GM12878 (cell line): ENCODE measurements around the gene WWOX. TPM values are rescaled to one million over a fixed set of nuclear protein-coding genes. Genes with fewer than 3 reads are reported as not detected.

Experiments
- ATAC-seq: fragments of 200-7000 bp; cut with Tn5 transposase; 3 replicates; pipeline ENCODE4 v1.9.1; 2020; ENCODE audit warnings: mild to moderate bottlenecking, moderate library complexity
- BruUV-seq: library from RNA; stranded (reverse); fragments of 400-500 nt; replicated peaks from 2 replicates; lab custom pipeline; 2021; lab: Mats Ljungman, UMichigan
- CTCF ChIA-PET: fragments of 300-600 bp; sonication (Branson Sonifier 250); formaldehyde crosslinking; extraction: SDS; loops from one replicate; lab custom pipeline; 2021; ENCODE audit warnings: inconsistent platforms; lab: Yijun Ruan, JAX
- POLR2A ChIA-PET: fragments of 350-600 bp; formaldehyde crosslinking; extraction: SDS; loops from one replicate; lab custom pipeline; 2021; ENCODE audit warnings: inconsistent platforms; lab: Charles Lee
- RAD21 ChIA-PET: fragments of 300-600 bp; sonication (Branson Sonifier 250); formaldehyde crosslinking; loops from one replicate; lab custom pipeline; 2023; ENCODE audit warnings: antibody characterized with exemption; ENCODE audit not compliant: unreplicated experiment; lab: Charles Lee
- SMC1A ChIA-PET: fragments of 300-600 bp; sonication (Branson Sonifier 250); formaldehyde crosslinking; loops from one replicate; lab custom pipeline; 2023; ENCODE audit not compliant: unreplicated experiment, uncharacterized antibody; lab: Charles Lee
- DNase-seq: peaks from one replicate; pipeline ENCODE4 v3.0.0-alpha.2; 2011; ENCODE audit warnings: low read depth, low spot score
- FAIRE-seq: peaks from 3 replicates; lab custom pipeline; 2011; peaks lifted over from hg19 to GRCh38; lab: Jason Lieb, UNC
- H2AFZ ChIP-seq: 2 replicates; pipeline ENCODE4 v1.6.0; 2011; ENCODE audit warnings: low read depth, low read length, control low read depth; ENCODE audit not compliant: control insufficient read depth
- H3K27ac ChIP-seq: 2 replicates; pipeline ENCODE4 v1.5.1; 2011; ENCODE audit warnings: control low read depth; ENCODE audit not compliant: control insufficient read depth, insufficient read depth
- H3K27me3 ChIP-seq, 2 experiments: replicated peaks in 1 of 2; 2 replicates each; pipeline versions ENCODE4 v1.6.0 to v1.6.1; 2011; ENCODE audit warnings: low read length in 1 of 2; ENCODE audit not compliant: control insufficient read depth in 2 of 2, insufficient read depth in 2 of 2
- H3K36me3 ChIP-seq, 2 experiments: 2 replicates each; pipeline ENCODE4 v1.5.1; 2011; ENCODE audit warnings: low read length in 1 of 2; ENCODE audit not compliant: control insufficient read depth in 2 of 2, insufficient read depth in 2 of 2
- H3K4me1 ChIP-seq: 2 replicates; pipeline ENCODE4 v1.6.1; 2011; ENCODE audit warnings: mild to moderate bottlenecking, low read length, moderate library complexity, mixed read lengths; ENCODE audit not compliant: control insufficient read depth, insufficient read depth
- H3K4me2 ChIP-seq: 2 replicates; pipeline ENCODE4 v1.6.0; 2011; ENCODE audit warnings: control low read depth; ENCODE audit not compliant: control insufficient read depth, insufficient read depth
- H3K4me3 ChIP-seq: fragments of 200-600 bp; sonication (generic); 2 replicates; pipeline ENCODE4 v1.5.1; 2016
- H3K79me2 ChIP-seq: 2 replicates; pipeline ENCODE4 v1.6.0; 2011; ENCODE audit warnings: low read length; ENCODE audit not compliant: control insufficient read depth, insufficient read depth
- H3K9ac ChIP-seq: 2 replicates; pipeline ENCODE4 v1.8.0; 2011; ENCODE audit warnings: low read length, control low read depth, mixed read lengths; ENCODE audit not compliant: control insufficient read depth, insufficient read depth
- H3K9me3 ChIP-seq: replicated peaks from 3 replicates; pipeline ENCODE4 v1.5.1; 2011; ENCODE audit warnings: mild to moderate bottlenecking, low read length; ENCODE audit not compliant: control insufficient read depth, insufficient read depth
- H4K20me1 ChIP-seq: 2 replicates; pipeline ENCODE4 v1.6.0; 2011; ENCODE audit not compliant: control insufficient read depth, insufficient read depth
- BACH1 ChIP-seq: fragments of 450-650 bp; IDR thresholded peaks from 2 replicates; pipeline ENCODE4 v1.6.1; 2017; ENCODE audit warnings: mild to moderate bottlenecking, borderline replicate concordance
- BHLHE40 ChIP-seq, 2 experiments: fragments of 450-650 bp in 1 of 2; IDR thresholded peaks; 2 replicates each; pipeline ENCODE4 v1.6.1; 2011 to 2017; ENCODE audit warnings: low read depth in 2 of 2, borderline replicate concordance in 1 of 2, improper control_type of control experiment in 1 of 2, low read length in 1 of 2, mild to moderate bottlenecking in 1 of 2
- CREM ChIP-seq: IDR thresholded peaks from 2 replicates; pipeline ENCODE4 v1.6.1; 2014; ENCODE audit warnings: antibody characterized with exemption, low read depth
- ETV6 ChIP-seq, 2 experiments: fragments of 450-650 bp in 1 of 2; IDR thresholded peaks in 1 of 2; conservative IDR thresholded peaks in 1 of 2; 2 replicates each; pipeline ENCODE4 v1.6.1; 2014; ENCODE audit warnings: antibody characterized with exemption in 1 of 2, borderline replicate concordance in 1 of 2, low read depth in 1 of 2, mild to moderate bottlenecking in 1 of 2, moderate library complexity in 1 of 2
- EZH2 ChIP-seq: IDR thresholded peaks from 2 replicates; pipeline ENCODE4 v1.6.1; 2012; ENCODE audit warnings: low read depth, mild to moderate bottlenecking, control low read depth, inconsistent platforms, low read length, borderline replicate concordance; ENCODE audit not compliant: control insufficient read depth
- KDM1A ChIP-seq: fragments of 200-600 bp; sonication (generic); IDR thresholded peaks from 2 replicates; pipeline ENCODE4 v1.6.1; 2016; ENCODE audit warnings: borderline replicate concordance
- NRF1 ChIP-seq: conservative IDR thresholded peaks from 2 replicates; pipeline ENCODE4 v1.6.1; 2011; ENCODE audit warnings: mild to moderate bottlenecking, low read depth, low read length, improper control_type of control experiment
- RBBP5 ChIP-seq: fragments of 200-600 bp; sonication (generic); conservative IDR thresholded peaks from 2 replicates; pipeline ENCODE4 v1.6.1; 2016
- ZBED1 ChIP-seq: IDR thresholded peaks from 2 replicates; pipeline ENCODE4 v1.6.1; 2016; ENCODE audit warnings: borderline replicate concordance
- WGBS: methylation state at CpG from one replicate; pipeline ENCODE4 v1.1.6; 2016; ENCODE audit warnings: low lambda C conversion rate; ENCODE audit not compliant: insufficient replicate concordance, insufficient coverage; ENCODE audit errors: missing lambda C conversion rate; 5-methylcytosine and 5-hydroxymethylcytosine counted together
- in situ Hi-C: fragments of 300-500 bp; cut with MboI; formaldehyde crosslinking; loops from 9 replicates; pipeline ENCODE4 v1.14.3; 2018; ENCODE audit warnings: mixed read lengths
- intact Hi-C: fragments of 100-400 bp; cut with micrococcal nuclease; formaldehyde crosslinking; loops from one replicate; pipeline ENCODE4 v1.14.2; 2022; ENCODE audit not compliant: unreplicated experiment
- polyA plus RNA-seq, 11 experiments: library from polyadenylated mRNA; depleted of rRNA in 4 of 11; unstranded in 6 of 11; stranded (reverse) in 5 of 11; fragments of >200 nt; fragmentation: Nextera tagmentation in 4 of 11; fragmentation: Illumina TruSeq in 1 of 11; extraction: Ambion mirVana in 4 of 11; extraction: Trizol in 1 of 11; gene quantifications; 1 replicate in 1 of 11; 2 replicates in 10 of 11; pipeline versions ENCODE4 v1.2.1 to v1.2.3, GENCODE V29; 2011 to 2016; ENCODE audit warnings: inconsistent platforms in 2 of 11, missing spikeins in 2 of 11, low read depth in 1 of 11
- total RNA-seq, 4 experiments: library from RNA; depleted of rRNA in 3 of 4; stranded (reverse); fragments of >200 nt in 3 of 4; fragmentation: Illumina TruSeq in 1 of 4; extraction: Trizol in 1 of 4; gene quantifications; 2 replicates each; pipeline versions ENCODE4 v1.2.1 to v1.2.3, GENCODE V29; 2013 to 2021
- TF ChIP-seq, protein P1 (sequence below): fragments of 450-650 bp; formaldehyde crosslinking; IDR thresholded peaks from 2 replicates; pipeline ENCODE4 v1.5.0; 2022; ENCODE audit warnings: mild to moderate bottlenecking, missing genetic modification characterization

WWOX gene
- total and polyA plus RNA-seq, 10 of the 15 experiments (the other 5 are each of a cell fraction or from before 2014, with no cell fraction given): 2.8 to 24.4 (median 17.8) TPM

DNA sequence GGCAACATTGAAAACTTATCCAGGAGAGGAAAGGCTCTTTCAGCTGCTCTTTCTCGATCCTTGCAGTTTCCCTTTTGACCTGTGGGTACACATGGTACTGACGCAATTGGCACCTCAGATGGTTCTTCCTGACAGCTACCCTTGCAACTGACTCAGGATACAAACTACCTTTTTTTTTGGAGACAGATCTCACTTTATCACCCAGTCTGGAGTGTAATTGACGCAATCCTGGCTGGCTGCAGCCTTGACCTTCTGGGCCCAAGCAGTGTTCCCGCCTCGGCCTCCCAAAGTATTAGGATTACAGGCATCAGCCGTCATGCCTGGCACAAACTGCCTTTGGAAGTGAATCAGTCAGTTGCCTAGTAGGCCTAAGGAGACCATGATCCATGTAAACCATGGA is 607.2 kb downstream of the WWOX start:
- intact Hi-C loops: loop anchor here (5.0 kb wide), 1 partner anchor 896 kb away; the partner anchor contains the start of gene MAF
- no peaks in the 10 kb centered on the region; the same call in 2 of the 3 replicates for H3K9me3 ChIP-seq
- no peak for DNase-seq
- WGBS: 68% methylated on average over 6 of the region's 6 CpGs
- RAD21 ChIA-PET: interaction anchor here (3.0 kb wide), 1 partner anchor 64 kb away, joined by 37 read pairs; no protein-coding TSS in a partner anchor
- H2AFZ ChIP-seq: no peak overlapping the region
- H4K20me1 ChIP-seq: no peaks in the 10 kb centered on the region
- H3K36me3 ChIP-seq: no peaks in the 10 kb centered on the region
- H3K4me1 ChIP-seq: no peaks in the 10 kb centered on the region
- no peak overlapping the region for H3K27ac ChIP-seq
- H3K79me2 ChIP-seq: no peaks in the 10 kb centered on the region
- no peak for FAIRE-seq
- SMC1A ChIA-PET: interaction anchor here (0.9 to 2.5 kb wide), 8 partner anchors 26 to 554 kb away, joined by 3 to 28 read pairs (median 4); no protein-coding TSS in a partner anchor
- no peak overlapping the region for H3K9ac ChIP-seq
- no TSS peak for BruUV-seq
- POLR2A ChIA-PET: no interaction called here
- no peak overlapping the region for H3K4me3 ChIP-seq
- CTCF ChIA-PET: interaction anchor here (0.8 to 5.4 kb wide), 8 partner anchors 24 to 895 kb away, joined by 3 to 87 read pairs (median 4); no protein-coding TSS in a partner anchor
- no peak overlapping the region for H3K4me2 ChIP-seq
- in situ Hi-C loops: no loop called here
- H3K27me3 ChIP-seq: no peaks in the 10 kb centered on the region
- TF ChIP-seq BACH1: no peak
- TF ChIP-seq EZH2: no peak
- no peak for TF ChIP-seq CREM
- no peak for TF ChIP-seq NRF1
- no peak for TF ChIP-seq RBBP5
- TF ChIP-seq ZBED1: no peak
- TF ChIP-seq, protein P1, sequence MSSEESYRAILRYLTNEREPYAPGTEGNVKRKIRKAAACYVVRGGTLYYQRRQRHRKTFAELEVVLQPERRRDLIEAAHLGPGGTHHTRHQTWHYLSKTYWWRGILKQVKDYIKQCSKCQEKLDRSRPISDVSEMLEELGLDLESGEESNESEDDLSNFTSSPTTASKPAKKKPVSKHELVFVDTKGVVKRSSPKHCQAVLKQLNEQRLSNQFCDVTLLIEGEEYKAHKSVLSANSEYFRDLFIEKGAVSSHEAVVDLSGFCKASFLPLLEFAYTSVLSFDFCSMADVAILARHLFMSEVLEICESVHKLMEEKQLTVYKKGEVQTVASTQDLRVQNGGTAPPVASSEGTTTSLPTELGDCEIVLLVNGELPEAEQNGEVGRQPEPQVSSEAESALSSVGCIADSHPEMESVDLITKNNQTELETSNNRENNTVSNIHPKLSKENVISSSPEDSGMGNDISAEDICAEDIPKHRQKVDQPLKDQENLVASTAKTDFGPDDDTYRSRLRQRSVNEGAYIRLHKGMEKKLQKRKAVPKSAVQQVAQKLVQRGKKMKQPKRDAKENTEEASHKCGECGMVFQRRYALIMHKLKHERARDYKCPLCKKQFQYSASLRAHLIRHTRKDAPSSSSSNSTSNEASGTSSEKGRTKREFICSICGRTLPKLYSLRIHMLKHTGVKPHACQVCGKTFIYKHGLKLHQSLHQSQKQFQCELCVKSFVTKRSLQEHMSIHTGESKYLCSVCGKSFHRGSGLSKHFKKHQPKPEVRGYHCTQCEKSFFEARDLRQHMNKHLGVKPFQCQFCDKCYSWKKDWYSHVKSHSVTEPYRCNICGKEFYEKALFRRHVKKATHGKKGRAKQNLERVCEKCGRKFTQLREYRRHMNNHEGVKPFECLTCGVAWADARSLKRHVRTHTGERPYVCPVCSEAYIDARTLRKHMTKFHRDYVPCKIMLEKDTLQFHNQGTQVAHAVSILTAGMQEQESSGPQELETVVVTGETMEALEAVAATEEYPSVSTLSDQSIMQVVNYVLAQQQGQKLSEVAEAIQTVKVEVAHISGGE (CRISPR knock-in tag): no peak
- TF ChIP-seq ETV6 (conservative IDR thresholded peaks at IDR 0.05 in 1 of 2, IDR thresholded peaks at IDR 0.05 in 1 of 2; ENCODE audit: borderline replicate concordance in 1 of 2, low read depth in 1 of 2): no peak
- no peak for TF ChIP-seq KDM1A
- TF ChIP-seq BHLHE40 (IDR thresholded peaks at IDR 0.05; ENCODE audit: borderline replicate concordance in 1 of 2, low read depth in 2 of 2, low read length in 1 of 2): no peak
- ATAC-seq: no peak
